ENCODE measurements around the gene NOS1.
"Not testable (repeated sequence)": the region's sequence is repeated elsewhere in the genome, so short reads cannot be mapped to it uniquely, and the experiment has no call there.

NOS1 gene

GRCh38 chr12:117361347-117361751 is at the start of gene NOS1:
Gene NOS1, minus strand, starts transcription at chr12:117361626. Its CDS starts 30,557 bp downstream, at chr12:117331069.
- DNase-seq: no peak

DNA sequence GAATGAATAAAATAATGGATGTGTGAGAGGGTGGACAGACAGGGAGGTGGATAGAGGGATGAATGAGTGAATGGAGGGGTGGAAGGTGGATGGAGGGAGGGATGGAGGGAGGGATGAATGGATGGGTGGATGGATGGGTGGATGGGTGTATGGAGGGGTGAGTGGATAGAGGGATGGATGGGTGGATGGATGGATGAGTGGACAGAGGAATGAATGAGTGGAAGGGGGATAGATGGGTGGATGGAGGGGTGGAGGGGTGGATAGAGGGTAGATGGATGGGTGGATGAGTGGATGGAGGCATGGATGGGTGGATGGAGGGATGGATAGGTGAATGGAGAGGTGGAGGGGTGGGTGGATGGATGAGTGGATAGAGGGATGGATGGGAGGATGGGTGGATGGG is 47.9 kb upstream of the NOS1 start:
- DNase-seq: no peak

- DNase-seq: no peak
Observed at GRCh38 chr12:117408161-117408791, 46.9 kb upstream of the NOS1 start.

GRCh38 chr12:117404940-117405339 is 43.5 kb upstream of the NOS1 start:
- no peak for DNase-seq

GRCh38 chr12:117404203-117404853 is 42.9 kb upstream of the NOS1 start:
- DNase-seq: no peak

DNA sequence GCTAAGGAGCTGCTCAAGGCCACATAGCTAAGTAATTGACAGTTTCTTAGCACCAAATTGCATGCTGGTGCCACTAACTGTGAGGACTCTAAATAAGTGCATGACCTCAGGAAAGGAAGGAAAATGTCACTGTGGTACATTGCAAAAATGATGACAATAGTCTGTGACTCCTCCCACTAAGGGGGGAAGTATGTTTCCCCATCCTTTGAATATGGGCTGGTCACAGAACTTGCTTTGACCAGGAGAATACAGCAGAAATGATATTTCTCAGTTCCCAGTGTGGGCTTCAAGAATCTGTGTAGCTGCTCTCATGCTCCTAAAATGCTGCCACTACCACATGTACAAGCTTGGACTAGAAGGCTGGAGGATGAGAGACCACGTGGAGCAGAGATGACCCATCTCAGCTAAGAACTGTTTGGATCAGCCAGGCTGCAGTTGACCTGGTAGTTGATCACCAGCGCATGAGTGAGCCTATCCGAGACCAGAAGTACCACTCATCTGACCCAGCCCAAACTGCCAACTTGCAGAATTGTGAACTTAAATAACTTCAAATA is 42.2 kb upstream of the NOS1 start:
- no peak for DNase-seq

DNA sequence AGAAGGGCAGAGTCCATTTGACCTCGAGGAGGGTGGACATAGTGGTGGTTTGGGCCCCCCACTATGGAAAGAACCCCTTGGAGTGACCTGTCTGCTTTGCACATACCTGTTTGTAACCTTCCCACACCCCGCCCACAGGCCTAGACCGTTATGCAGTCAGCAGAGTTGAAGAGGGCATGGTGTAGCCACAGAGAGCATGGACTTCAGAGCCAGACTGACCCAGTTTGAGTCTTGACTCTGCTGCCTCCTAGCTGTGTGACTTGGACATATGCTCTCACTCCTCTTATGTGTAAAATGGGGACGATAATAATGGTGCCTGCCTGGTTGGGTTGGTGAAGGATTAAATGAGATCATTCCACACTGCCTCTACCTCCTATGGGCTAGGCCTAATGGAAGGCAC is 40.9 kb upstream of the NOS1 start:
- DNase-seq: no peak

DNA sequence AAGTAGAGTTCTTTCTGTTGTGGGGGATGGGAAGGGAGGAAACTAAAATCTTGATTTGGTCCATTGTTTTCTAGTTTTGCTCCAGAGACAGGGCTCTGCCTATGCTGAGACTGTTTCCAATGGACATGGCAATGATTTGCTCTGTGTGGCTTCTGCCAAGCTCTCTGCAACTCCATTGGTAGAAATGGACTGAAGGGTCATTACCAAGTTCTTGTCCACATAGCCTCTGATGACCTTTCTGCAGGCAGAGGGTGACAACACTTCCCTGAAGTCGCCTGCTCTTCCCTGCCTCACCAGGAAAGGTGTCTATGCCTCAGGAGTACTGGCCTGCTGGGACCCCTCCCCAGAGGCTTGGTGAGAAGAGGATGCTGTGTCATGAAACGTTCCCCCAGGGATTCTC is 39.5 kb upstream of the NOS1 start:
- no peak for DNase-seq

DNA sequence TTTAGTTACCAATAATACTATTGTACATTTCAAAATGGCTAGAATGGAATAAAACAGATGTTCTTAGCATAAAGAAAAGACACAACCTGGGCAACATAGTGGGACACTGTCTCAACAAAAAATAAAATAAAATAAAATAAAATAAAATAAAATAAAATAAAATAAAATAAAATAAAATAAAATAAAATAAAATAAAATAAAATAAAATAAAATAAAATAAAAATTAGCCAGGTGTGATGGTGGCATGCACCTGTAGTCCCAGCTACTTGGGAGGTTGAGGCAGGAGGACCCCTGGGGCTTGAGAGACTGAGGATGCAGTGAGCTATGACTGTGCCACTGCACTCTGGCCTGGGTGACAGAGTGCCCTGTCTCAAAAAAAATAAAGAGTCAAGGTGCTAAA is 37.1 kb upstream of the NOS1 start:
- DNase-seq: not testable (repeated sequence)

- DNase-seq: no peak
Observed at GRCh38 chr12:117395766-117396165, 34.3 kb upstream of the NOS1 start.

DNA sequence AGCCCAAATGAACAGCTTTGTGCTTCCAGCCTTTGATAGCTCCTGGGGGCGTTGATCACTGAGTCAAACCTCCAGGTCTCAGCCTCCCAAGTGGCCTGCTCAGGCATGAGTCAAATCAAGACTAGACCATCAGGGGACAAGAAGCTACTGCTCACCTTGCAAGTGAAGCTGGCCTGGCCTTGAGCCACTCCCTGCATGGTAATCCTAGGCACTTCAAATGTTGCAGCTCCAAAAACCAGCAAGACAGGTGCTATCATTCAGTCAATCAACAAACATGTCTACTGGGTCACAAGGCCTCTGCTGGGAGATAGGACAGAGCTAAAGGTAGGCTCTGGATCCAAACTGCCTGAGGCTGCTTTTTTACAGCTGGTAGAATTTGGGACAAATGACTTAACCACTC is 33.1 kb upstream of the NOS1 start:
- DNase-seq: no peak

DNA sequence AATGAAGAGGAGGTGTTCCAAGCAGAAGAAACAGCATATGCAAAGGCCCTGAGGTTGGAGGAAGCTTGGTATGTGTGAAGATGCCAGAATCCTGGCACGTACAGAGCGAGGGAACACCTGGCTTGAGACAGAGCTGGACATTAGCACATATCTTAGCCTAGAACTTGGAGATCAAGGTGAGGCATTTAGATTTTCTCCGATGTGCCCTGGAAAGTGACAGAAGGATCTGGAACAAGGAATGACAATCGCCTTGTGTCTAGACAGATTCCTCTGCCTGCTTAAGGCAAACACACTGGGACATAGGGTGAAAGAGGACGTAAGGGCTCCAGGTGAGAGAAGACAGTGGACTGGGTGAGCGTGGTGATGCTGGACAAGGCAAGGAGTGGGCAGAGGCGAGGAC is 32.2 kb upstream of the NOS1 start:
- DNase-seq: no peak

DNA sequence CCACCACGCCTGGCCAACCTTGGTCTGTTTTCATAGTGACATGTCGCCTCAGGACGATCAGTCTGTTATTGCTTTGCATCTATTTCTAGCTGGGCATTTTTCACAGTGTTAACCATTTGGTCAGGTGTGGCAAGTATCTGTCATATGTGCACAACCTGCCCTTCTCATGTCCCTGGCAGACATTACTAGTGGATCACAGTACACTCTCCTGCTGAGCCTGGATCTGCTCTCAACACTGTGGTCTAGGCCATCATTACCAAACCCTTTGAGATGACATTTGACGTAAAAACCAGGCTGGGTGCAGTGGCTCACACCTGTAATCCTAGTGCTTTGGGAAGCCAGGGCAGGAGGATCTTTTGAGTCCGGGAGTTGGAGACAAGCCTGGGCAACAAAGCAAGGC is 29.4 kb upstream of the NOS1 start:
- DNase-seq: no peak

GRCh38 chr12:117388951-117389446 is 27.6 kb upstream of the NOS1 start:
- no peak for DNase-seq

DNA sequence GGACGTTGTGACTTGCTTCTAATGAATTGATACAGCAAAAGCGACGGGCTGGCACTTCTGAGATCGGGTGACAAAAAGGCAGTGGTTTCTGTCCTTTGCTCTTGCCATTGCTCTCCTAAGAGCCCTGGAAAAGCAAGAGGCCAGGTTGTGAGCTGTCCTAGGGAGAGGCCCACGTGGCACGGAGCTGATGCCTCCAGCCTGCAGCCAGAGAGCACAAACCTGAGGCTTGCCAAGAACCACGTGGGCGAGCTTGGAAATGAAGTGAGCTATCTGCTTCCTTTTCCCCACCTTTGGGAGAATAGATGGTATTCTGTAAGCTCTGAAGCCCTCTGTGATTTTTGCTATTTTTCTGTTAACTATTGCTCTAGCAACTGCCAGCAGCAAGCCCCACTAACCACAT is 26.4 kb upstream of the NOS1 start:
- no peak for DNase-seq

DNA sequence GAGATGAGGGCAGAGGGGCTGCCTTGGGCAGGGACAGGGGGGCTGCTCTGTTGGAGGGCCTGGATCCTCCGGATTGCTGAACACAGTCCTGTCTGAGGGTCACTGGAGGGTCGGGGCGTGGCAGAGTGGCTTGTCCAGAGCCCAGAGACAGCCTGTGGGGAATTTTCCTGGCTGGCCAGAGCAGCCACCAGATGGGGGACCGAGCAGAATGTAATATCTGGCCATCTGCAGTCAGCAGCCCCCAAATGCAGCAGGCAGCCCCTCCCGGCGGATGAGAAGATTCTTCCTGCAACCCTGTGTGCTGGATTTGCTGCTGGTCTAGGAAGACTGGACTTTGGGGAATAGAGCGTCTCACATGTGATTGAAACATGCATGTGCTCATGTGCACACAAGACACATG is 23.3 kb upstream of the NOS1 start:
- DNase-seq: no peak

DNA sequence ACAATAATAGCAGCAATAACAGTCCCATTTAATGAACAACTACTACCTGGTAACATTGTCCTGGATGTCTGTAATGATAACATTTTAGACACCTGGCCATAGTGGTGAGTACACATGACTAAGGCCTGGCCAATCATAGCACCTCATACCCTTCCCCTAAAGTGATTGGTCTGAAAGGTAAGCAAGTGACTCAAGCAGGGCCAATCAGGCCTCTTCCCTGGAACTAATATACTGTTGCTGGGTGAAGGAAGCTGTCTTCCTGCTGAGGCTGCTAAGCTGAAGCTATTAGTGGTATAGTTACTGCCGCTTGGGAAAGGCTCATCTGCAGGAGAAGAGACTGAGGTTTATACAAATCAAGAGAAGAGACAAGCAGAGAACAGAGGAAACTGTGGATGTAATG is 18.7 kb upstream of the NOS1 start:
- DNase-seq: no peak

DNA sequence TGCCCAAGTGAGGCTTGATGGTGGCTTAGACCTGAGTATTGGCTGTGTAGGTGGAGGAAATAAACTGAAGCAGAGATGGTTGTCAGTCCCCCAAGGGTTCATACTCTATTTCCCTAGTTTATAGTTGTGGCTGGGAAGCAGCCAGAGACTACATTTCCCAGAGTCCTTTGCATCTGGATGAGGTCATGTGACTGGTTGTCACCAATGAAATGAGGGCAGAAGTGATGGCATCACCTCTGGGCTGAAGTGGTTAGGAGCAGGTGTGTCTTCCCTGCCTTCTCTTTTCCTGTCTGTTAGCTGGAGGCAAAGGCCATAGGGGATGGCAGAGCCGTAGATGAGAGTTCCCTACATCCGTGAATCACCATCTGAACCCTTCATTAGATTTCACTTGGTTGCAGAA is 16.3 kb upstream of the NOS1 start:
- no peak for DNase-seq

DNA sequence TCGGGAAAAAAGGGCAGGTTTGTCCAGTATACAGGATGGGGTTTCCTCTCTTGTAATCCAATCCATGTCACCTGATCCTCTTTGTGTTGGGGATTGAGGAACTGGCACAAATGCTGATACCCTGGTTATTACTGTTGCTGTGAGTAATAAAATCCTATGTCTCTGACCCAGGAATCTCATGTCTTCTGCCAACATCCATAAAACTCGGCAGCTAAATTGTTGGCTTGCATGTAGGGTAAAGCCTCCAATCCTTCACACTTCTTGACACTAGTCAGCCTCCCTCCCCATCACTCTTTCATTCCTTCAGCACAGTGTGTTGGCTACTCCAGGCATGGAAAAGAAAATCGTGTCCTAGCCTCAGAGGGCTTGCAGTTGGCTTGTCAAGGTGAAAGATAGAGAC is 9.2 kb upstream of the NOS1 start:
- DNase-seq: no peak

DNA sequence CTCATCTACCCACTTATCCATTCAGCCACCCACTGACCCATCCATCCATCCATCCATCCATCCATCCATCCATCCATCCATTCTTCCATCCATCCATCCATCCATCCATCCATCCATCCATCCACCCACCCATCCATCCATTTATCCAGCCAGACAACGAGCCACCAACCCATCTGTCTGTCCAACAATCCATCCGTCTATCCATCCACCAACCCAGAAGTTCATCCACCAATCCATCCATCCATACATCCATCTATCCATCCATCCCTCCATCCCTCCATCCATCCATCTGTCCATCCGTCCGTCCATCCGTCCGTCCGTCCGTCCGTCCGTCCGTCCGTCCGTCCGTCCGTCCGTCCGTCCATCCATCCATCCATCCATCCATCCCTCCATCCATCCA is 8.6 kb upstream of the NOS1 start:
- not testable (repeated sequence) for DNase-seq

- DNase-seq: no peak
Observed at GRCh38 chr12:117367006-117367638, 5.7 kb upstream of the NOS1 start.

DNA sequence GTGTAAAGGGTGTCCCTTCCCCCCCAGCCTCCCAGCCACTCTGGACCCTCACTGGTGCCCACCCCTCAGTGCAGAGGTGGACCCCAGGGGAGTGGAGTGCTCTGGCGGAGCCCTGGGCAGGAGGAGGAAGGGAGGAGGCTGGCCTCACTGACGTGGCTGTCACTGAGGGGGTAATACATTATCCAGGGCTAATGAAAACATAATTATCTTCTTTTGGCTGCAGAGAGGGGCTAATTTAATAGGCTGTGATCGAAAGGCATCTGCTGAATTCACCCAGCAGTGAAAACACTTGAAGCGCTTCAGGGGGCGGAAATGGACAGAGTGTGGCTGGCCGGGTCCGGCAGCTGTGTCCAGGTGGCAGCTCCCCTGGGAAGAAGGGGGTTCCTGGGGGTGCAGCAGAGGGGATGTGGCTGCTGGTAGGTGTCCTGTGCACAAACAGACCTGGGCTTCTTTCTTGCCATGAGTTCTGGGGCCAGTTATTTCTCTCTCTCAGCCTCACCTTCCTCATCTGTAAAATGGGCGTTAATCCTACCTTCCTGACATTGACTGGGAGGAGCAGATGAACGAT is 3.7 kb upstream of the NOS1 start:
- DNase-seq: no peak

DNA sequence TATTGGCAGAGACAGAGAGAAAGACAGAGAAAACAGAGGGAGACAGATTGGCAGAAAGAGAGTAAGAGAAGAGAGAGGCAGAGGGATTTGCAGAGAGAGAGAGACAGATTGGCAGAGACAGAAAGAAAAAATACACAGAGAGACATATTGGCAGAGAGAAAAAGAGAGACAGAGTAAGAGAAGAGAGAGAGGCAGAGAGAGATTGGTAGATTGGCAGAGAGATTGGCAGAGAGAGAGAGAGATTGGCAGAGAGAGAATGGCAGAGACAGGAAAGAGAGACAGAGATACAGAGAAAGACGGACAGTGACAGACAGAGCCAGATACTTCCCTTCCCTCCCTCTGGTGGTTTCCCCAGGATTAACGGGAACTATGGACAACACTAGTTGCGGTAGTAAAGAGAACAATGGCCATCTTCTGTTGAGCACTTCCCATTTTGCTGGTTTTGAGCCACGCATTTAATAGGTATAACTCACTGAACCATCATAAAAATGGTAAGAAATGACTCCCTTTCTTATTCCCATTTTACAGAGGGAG is 2.6 kb upstream of the NOS1 start:
- no peak for DNase-seq

Data from activated naive CD4-positive, alpha-beta T cell (primary cell).